HG03521 (cell line): ENCODE results near the gene KRT5.

ENCODE experiments used
- ATAC-seq: cut with Tn5 transposase; IDR thresholded peaks from one replicate; pipeline ENCODE4 v1.9.1; 2021; ENCODE audit warnings: mild to moderate bottlenecking, moderate library complexity; ENCODE audit not compliant: unreplicated experiment

Gene KRT5

GRCh38 chr12:52539083-52539820, 19.1 kb upstream of the KRT5 start:
- ATAC-seq, result no peak

- ATAC-seq, result no peak
Observed at GRCh38 chr12:52537101-52537500, 16.9 kb upstream of the KRT5 start.

DNA sequence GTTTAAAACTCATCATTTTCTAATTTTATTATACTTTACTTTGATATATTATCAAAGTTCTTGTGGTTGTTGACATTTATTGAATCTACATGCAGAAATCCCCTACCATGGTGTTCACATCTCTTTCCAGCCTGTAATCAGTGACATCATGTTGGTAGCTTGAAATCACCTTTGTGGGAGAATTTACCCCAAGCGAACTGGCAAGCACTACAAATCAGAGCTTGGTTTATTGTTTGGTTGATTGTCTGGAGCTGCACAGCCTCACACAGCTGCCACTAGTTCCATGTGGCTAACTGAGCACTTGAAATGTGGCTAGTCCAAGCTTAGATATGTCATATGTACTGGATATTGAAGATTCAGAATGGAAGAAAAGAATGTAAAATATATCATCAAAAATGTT, 15.4 kb upstream of the KRT5 start:
- no peak for ATAC-seq

DNA sequence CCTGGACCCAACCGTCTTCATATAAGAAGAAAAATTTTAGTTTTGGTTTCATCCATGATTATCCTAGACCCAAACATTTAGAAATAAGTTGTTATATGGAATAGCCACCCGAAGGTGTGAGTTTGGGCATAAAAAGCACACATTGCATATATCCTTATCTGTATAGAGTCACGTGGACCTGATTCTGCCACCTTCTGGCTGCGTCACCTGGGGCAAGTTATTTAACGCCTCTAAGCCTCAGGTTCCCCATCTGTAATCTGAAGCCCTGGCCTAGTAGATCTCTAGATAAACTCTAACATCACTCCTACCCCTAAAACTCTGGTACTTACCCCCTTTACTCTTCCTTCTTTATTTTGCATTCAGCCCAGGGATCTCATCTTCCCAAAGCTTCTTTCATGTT, 14.3 kb upstream of the KRT5 start:
- ATAC-seq, result no peak

- ATAC-seq, result no peak
Observed at GRCh38 chr12:52533686-52534470, 13.7 kb upstream of the KRT5 start.

- no peak for ATAC-seq
Observed at GRCh38 chr12:52532636-52533035, 12.4 kb upstream of the KRT5 start.

- ATAC-seq, result no peak
Observed at GRCh38 chr12:52531566-52532300, 11.5 kb upstream of the KRT5 start.

DNA sequence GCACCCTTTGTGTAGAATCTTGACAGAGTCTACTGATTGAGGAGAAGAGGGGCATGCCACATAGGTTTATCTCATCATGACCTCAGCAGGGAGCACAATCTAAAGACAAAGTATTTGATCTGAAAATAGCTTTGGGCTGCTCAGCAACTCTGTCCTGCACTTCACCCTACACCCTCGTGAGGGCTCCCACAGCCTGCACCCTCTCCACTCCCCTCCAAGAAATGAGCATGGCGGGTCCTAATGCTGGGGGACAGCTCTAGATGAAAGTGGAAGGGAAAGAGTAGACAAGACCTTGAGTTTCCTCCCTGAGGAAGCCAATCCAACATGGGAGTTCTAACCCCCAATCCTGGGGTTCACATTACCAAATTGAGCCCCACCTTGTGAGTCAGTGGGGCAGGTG, 10.7 kb upstream of the KRT5 start:
- no peak for ATAC-seq

- ATAC-seq, result no peak
Observed at GRCh38 chr12:52530366-52530765, 10.2 kb upstream of the KRT5 start.

DNA sequence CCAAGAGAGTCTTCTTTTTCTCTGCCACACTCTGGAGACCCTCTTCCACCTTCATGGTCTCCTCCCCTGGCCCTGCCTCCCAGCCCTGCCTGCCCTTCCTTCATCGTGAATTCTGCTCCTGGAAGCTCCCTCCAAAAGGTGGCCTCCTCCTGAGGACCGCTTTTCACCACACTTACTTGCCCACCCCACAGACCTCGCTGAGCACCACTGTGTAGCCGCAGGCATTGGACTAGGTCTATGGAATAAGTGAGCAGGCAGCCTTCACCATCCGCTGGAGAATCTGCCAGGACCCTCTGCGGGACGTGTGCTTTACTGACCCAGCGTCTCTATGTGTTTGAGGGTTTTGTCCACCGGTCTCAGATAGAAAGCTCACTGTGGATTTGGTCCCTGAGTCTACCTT, 9.7 kb upstream of the KRT5 start:
- ATAC-seq, result no peak

- no peak for ATAC-seq
Observed at GRCh38 chr12:52529417-52529816, 9.2 kb upstream of the KRT5 start.

- ATAC-seq, result no peak
Observed at GRCh38 chr12:52528641-52529143, 8.5 kb upstream of the KRT5 start.

GRCh38 chr12:52527121-52527800, 7.1 kb upstream of the KRT5 start:
- no peak for ATAC-seq

- no peak for ATAC-seq
Observed at GRCh38 chr12:52526511-52526951, 6.3 kb upstream of the KRT5 start.

DNA sequence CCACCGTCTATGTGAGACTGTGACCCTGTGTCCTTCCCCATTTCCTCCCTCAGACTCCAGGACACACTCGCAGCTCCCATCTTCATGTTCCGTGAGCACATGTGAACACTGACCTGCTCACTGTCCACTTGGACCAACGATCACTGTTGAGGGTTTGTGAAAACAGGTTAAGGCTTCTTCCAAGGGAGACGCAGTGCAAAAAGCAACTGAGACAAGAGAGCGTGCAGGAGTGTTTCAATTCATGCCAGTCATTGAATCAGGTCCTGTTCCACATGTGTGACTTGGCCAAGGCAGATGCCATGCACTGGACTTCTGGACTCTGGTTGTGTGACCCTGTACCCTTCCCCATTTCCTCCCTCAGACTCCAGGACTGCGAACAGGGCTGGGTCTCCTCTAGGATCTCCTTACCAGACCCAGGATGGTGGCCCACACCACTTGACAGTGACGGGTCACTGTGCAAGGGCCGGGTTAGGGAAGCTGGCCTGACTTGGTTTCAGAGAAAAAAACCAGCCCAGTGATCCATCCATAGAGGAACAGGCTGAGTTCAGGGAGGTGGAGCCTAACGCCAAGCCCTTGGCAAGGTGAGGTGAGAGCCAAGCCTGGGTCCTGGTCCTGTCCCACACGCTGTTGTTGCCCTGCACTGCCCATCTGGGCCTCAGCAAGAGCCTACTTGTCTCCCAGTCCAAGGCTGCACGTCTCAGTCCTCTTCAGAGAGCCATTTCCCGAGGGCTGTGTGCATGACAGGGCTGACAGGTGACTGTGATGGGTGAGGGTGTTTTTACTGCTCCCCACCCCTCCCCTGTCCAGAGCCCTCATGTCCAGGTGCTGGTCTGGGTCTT, 5.7 kb upstream of the KRT5 start:
- ATAC-seq, result no peak

DNA sequence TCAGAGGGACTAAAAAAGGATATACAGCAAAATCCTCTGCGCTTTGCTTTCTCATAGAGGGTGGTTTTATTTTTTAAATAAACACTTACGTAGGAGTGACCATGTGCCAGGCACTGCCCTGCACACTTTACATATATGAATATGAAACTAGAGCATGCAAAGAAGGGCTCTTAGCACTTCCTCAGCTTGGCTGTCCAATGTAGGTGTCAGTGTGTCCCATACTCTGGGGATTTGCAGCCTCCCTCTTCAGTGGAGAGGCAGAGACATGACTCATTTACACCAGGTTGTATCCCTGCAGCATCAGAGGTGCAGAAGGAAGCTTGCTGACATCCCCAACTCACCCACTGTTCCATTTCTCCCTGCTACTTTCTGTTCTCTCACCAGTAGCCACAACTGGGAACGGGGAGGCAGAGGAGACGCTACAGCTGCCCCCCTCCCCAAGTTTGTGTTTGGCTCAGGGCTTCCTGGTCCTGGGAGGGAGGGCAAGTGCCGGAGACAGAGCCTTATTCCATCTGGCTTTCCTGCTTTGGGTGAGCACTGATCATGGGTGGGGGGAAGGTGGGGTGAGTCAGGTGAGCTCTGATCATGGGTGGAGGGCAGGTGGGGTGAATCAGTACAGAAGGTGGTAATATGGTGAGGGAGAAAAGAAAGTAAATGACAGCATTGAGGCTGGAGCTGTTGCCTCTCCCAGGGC, 4.9 kb upstream of the KRT5 start:
- no peak for ATAC-seq

- ATAC-seq, result no peak
Observed at GRCh38 chr12:52524241-52524897, 4.2 kb upstream of the KRT5 start.

DNA sequence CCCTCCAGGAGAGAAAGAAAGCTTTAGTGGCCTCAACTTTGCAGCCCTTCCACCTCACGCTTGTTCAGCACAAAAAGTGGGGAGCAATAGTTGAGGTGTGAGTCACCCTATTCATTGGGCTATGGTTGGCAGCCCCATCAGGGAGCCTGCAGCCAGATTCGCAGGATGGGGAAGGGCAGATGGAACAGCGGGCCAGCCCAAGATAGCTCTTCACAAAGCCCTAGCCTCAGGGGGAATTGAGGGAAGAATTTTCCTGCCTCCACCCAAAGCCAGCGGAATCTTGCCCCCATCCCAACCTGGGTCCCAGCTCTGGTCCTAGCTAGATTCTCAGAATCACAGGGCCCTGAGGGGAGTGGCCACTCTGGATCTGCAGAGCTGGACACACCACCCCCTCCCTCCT, 3.6 kb upstream of the KRT5 start:
- ATAC-seq, result no peak
